GM19395 (cell line): ENCODE results near the gene ADRA2C.

Source experiments
- ATAC-seq: cut with Tn5 transposase; IDR thresholded peaks from one replicate; pipeline ENCODE4 v1.9.1; 2021; ENCODE audit warnings: mild to moderate bottlenecking, moderate library complexity; ENCODE audit not compliant: unreplicated experiment

ADRA2C gene

DNA sequence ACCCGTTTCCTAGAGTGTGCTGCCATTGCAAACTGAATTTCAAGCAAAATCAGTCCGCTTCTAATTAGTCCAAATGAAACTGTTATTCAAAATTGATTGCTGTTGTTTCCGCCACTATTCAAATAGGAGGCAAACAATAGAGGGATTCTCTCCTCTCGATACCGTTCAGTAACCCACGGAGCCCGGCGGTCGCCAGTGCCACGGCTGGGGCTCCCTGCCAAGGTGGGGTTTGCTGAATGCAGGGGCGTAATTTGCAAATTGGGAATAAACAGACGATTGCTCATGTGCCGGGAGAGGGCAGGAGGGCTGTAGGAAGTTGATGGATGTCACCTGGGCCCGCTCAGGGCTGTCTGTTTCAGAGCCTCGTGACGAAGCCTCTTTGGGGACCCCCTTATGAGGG is 8.8 kb downstream of the ADRA2C start:
- ATAC-seq, result no peak

DNA sequence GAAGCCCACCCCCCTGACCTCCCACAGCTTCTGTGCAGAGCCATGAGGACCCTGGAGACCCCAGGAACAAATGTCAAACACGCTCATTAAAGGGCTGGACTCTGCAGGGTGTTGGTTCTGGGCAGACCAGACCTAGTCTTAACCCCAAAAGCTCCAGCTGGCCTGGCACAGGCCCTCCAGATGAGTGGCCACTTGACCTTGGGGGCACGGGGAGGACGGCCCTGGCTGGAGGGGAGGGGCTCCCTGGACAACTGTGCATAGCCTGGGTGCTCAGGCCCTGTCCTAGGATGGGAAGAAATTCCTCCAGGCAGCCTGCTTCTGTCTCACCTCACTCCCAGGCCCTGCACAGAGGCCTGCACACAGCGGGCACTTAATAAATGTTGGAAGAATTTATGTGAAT is 9.4 kb downstream of the ADRA2C start:
- no peak for ATAC-seq

DNA sequence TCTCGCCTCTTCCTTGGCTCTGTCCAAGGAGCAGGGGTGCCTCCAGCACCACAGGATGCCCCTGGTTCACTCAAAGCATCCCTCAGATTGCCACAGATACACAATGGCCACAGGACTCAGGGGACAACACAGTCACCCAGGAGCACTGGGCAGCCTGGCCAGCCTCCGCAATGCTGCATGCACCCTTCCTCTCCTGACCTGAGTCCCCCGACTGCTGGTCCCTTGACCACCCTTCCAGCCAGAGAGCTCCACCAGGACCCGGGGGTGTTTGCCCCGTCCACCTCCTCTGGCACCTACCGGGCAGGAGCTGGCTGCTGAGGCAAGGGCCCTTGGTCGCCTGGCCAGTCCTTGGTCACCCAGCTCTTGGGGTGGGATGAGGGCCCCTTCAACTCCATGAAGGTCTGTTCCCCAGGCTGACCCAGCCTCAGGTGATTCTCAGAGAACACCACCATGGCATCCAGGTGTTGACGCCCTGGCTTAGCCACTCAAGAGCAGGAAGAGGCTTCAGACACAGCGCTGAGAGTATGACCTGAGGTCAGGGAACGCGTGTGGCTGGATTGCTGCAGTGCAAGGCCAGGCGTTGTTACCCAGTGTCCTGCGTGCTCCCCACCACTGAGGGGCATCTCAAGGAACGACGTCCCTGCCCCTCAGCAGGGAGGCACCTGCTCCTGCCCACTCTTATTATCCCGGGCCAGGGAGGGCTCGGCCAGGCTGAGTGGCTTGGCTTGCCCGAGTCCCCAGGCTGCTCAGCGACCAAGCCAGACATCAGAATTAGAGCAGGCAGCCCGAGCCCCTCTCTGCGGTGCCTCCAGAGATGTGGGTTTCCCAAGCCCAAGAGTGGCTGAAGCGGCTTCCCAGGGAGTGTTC is 10.2 kb downstream of the ADRA2C start:
- ATAC-seq, result no peak

DNA sequence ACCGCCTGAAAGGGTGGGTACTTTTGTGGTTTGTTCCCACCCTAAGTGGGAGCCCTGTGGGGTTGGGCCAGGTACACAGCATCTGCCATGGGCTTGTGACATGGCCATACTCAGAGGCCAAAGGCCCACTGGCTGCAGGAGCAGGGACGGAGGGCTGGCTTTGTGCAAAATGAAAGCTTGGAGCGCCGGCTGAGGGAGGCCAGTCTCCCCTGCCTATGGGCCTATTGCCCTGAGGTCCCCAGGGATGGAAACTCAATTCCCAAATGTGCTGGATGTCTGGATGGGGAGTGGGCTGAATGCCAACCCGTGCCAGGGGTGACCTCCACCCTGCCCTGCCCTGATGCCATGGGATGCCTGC is 10.8 kb downstream of the ADRA2C start:
- ATAC-seq, result no peak

DNA sequence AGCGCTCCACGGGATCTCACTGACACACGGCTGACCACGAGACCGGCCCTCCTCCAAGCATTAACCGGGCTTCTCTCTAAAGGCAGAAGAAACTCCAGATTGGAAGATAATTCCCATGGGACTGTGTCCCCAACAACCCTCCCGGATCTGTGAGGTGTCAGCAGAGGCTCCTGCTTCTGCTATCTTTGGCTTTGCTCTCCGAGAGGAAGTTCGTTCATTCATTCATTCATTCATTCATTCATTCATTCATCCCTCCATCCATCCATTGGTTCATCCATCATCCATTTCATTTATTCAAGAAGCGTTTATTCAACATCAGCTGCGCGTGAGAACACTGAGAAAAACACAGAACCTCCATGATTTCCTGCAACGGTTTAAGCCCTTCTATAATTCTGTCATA is 11.5 kb downstream of the ADRA2C start:
- ATAC-seq, result no peak

DNA sequence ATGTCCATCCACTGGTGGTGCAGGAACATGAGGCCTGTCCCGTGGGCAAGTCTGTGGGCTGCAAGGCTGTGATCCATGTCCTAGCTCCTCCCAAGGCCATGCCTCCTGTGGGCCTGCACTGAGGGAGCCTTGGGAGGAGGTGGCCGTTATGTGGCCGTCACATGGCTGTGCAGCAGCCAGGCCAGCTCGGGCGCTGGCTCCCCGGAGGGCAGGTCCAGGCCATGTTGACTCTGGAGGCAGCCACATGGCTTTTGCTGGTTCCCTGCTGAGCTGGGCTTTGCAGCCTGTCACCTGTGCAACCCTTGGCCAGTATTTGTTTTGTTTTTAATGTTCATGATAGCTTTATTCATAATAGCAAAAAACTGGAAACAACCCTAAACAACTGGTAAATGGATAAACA is 13.3 kb downstream of the ADRA2C start:
- no peak for ATAC-seq

DNA sequence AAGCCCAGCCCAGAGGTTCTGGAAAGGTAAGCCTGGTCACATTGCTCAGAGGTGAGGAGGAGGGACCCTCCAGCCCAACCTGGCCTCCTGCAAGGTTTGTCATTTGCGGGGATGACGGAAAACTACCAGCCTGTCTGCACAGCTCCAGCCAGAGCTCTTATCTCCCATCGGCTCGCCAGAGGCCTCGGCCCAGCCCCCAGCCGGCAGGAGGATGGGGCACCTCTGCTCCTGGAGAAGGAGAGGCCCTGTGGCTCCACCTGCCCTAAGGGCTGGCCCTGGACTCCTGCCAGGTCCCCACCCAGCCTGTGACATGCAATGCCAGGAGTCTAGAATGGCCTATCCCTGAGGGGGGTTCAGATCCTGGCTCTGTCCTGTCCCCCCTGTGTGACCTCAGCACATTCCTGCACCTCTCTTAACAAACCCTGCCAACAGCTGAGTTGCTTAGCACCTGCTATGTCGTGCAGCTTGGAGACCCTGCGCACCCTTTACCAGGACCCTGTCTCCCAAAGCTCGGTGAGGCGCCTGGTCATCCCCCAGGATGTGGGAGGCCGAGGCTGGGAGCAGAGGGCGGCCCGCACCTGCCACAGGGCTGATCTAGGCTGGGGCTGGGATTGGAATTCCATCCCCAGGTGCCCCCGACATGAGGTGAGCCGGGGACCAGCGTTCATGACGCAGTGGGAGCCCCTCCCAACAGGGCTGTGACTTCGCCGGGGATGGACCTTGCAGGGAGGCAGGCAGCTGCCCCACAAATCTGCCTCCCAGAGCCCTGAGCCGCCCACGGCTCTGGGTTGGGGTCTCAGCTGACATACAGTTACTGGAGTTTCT is 14.4 kb downstream of the ADRA2C start:
- ATAC-seq, result no peak

DNA sequence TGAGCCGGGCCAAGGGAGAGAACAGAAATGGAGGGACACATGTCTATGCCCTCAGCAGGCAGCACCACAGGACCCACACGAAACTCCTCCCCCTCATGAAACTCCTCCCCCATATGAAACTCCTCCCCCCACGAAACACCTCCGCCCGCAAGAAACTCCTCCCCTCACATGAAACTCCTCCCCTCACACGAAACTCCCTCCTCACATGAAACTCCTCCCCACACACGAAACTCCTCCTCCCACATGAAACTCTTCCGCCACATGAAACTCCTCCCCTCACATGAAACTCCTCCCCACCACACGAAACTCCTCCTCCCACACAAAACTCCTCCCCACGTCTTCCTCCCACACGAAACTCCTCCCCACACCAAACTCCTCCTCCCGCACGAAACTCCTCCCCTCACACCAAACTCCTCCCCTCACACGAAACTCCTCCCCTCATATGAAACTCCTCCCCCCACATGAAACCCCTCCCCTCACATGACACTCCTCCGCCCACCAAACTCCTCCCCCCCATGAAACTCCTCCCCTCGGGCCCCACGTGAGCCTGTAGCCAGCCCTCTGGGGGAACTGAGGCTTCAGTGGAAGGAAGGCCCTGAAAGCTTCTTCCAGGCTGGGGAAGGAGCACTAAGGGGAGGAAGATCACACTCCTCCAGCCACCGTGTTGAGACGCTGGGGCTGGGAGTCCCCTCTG is 15.2 kb downstream of the ADRA2C start:
- no peak for ATAC-seq

DNA sequence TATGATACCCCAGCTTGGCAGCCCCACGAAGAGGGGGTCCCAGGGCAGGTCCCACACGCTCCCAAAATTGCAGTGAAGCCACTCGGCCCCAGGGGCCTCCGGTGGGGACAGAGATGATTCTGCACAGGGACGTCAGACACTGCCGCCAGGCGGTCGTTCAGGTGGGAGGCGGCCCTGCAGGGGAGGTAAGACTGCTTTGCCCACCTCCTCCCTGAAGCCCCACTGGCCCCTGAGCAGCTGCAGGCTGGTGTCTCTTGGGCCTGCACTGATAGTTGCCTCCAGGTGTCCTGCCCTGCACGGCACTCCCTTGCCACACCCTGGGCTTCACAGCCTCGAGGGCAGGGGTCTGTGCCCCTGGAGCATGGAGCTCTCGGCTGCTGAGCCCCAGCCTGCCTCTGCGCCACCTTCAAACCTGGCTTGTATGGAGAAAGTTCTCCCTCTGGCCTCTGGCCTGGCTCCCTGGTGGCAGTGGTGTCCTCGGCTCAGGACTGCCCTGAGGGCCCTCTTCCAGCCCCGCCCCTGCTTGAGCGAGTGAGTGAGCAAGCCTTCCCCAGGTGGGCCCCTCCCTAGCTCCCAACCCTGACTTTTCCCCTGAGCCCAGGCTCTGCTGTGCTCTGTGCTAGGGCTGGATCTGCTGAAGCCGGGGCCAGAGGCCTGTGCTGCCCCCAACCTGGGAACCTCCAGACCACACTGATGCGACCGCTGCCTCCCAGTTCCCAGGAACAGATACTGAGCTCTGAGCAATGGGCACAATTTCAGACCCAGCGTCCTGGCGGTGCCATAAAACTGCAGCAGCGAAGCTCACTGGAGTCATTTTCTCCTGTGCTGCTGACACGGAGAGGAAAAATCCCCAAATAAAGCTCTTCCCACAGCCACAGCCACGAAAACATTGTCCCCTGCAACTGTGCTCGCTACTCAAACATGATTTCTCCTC is 16.1 kb downstream of the ADRA2C start:
- no peak for ATAC-seq

DNA sequence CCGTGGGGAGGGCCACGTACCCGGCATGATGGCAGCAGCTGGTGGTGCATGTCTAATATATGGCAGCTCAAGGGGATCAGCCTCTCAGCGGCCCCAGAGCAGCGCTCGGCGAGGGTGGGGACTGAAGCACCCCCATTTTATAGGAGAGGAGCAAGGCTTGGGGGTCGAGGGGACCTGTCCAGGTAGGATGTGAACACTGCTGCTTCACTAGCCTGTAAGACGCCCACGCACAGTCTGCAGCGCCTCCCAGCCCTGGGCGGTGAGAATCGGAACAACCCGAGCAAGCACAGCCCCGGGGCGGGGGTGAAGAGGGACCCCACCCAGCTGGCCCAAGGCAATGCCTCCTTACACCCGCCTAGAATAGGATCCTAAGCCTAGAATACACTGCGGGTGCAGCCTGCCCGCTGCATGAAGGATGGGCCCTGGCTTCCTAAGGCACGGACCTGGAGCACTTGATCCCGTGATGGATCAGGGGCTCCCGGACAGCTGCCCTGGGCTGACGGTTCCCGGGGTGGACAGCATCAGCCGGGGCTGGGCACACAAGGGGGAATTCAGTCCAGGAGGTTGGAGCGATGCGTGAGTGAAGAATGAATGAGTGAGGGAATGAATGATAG is 17.6 kb downstream of the ADRA2C start:
- no peak for ATAC-seq

DNA sequence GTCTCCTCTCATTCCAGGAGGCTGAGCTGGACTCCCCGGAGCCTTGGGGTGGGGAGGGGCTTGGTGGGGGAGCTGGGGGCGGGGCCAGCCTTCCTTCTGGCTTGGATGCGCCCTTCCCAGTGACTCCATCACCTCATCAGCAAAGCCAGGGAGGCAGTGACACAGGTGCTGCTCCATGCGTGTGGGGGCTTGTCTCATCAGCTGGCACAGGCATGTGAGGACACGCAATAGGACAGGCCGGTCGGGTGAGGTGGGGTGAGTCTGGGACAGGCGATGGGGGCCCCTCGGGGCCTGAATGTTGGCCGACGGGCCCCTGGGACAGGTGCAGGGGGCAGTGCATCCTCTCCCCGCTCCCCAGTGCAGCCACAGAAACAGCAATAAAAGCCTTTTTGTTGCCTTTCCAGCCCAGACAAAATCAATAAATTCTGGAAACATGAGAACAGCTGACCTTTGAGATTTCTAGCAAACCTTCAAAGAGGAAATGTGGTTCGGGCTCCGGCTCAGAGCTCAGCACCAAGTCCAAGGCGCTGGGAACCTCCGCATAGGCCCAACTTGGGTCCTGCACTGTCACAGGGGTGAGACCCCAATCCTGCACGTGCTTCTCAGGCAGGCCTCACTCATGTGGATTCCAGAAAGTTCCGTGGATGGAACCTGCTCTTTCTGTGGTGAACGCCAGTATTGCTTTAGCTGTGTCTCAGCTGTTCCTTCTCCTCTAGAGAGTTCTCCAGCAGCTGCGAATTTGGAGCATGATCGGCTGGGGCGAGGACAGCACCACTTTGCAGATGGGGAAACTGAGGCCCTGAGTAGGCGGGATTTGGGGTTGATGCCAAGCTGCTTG is 18.5 kb downstream of the ADRA2C start:
- ATAC-seq, result no peak

DNA sequence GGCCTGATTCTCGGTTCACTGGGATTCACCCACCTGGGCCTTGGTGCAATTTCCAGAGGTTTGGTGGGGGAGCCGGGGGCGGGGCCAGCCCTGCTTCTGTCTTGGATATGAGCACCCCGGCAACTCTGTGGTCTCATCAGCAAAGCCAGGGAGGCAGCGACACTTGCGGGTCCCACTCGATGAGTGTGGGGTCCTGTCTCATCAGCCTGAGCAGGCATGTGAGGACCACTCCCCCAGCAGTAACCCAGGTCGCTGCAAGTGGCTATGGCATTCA is 19.0 kb downstream of the ADRA2C start:
- no peak for ATAC-seq

DNA sequence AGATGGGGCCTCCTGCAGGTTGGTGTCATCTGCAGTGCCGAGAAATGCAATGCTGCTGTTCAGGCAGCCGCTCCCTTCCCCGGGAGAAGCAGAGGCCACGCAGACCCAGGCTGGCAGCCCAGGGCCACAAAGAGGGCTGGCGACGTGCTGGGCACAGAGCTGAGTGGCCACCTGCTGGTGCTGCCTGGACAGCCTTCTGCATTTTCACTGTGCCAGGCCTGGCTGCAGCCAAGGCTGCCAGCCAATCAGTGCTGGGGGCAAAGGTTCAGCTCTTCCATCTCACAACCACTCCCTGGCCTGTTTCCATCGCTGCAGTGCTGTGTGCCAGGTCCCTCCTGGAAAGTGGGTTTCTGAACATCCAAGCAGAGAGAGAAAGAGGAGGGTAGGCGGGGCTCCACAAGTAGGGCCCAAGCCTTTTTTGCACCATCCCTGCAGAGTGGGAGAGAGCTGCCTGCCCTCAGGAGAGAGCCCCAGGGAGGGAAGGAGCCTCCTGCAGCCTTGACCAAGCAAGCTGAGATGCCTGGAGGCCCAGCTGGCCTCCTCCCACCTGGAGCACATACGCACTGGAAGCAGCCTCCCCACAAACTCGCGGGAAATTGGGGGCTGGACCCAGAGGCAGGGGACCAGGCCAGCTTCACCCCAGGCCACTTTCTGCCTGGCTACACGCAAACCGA is 20.1 kb downstream of the ADRA2C start:
- no peak for ATAC-seq

DNA sequence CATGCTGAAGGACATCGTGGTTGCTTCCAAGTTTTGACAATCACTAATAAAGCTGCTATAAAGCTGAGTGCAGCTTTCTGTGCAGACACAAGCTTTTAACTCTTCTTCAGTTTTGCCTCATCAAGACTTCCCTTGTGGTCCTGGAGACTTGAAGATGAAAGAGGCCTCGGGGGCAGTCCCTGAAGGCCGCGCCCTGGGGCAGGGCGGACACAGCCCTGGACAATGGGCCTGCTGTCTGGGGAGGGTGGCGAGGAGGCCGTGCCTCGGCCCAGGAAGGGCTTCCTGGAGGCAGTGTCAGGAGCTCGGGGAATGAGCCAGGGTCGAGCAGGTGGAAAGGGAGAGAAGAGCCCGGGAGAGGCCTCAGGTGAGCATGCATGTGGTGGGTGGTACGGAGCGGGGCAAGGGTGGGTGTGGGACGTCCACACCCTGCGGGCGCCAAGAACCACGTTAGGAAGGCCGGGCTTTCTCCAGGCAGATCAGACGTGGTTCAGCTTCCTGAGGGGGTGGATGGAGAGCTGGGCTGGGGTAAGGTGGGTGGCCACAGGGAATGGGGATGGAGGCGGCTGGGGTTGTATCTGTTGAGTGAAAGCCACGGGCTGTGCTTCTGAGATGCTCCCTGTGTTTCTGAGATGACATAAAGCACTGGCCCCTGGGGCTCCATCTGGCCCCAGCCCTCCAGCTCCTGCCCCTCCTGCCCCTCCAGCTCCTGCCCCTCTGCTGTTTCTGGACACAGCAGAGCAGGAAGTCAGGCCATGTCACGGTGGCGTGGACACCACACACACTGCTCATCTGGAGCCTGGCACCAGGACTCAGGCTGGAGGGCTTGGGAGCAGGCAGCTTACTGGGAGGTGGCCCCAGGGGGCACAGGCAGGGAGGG is 21.5 kb downstream of the ADRA2C start:
- ATAC-seq, result no peak

DNA sequence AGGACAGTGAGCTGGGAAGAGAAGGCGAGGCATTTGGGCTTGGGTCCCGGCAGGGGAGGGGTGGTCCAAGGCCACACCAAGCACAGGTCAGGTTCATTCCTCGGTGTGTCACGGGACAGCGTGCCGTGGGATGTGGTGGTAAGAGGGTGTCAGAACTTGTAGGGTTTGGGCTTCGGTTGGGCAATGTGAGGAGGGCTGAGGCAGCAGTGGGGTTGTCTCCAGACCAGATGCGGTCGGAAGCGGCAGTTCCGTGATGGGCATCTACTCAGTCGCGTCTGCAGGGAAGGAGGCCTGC is 22.1 kb downstream of the ADRA2C start:
- no peak for ATAC-seq

DNA sequence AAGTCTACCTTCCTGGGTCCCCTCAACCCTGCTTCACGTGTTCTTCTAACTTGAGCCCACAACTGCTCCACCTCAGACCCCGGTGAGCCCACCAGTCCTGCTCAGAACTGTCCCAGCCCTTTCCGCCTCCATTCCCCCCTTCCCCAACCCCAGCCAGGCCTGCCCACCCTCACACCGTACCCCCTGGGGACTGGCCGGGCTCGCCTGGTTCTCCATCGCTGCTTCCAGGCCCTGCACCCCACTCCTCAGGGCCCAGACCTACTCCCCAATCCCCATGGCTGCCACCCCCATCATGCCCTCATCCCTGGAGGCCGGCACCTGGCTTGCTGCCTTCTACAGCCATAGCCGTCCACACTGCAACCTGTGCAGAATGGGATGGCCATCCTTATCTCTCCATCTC is 23.4 kb downstream of the ADRA2C start:
- no peak for ATAC-seq

DNA sequence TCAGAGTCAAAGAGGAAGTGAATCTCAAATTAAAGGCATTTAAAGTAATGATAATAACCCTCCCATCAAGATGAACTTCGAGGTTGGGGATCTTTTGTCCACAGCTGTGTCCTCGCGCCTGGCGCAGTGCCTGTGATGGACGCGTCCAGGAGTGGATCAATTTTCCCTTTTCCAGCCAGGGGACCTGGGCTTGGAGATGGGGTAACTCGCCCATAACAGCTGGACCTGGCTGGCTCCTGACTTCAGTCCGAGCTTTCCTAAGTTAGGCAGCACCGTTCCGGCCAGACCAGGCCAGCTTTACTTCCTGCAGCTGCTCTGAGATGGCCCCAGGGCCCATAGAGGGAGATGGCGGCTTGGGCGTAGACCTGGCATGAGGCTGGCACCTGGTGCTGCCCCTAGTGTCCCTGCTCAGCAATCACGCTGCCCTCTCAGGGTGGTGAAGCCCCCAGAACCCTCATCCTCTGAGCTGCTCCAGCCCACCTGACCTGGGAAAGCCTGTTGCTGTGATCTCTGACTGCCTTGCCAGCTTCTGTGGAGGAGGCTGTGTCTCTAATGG is 23.9 kb downstream of the ADRA2C start:
- no peak for ATAC-seq

DNA sequence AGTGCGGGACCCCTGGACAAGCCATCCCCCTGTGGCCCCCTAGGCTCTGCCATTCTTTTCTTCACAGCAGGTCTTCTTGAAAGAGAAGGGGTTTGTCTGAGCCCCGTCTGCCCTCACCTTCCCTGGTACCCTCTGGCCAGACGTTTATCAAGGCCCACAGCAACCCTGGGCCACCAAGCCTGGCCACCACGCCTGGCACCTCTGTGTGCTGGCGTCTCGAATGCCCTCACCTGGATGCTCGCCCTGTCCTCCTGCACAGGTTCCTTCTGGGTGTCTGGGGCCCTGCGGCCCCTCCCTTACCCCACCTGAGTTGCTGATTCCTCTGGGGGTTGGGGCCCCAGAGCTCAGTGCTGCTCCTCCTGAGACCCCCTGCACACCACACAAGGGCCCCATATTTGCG is 25.1 kb downstream of the ADRA2C start:
- no peak for ATAC-seq
